Fibroblast of pulmonary artery (primary cell): ENCODE data around the gene PPP6C.

Experiments
- DNase-seq: peaks from one replicate; pipeline ENCODE4 v3.0.0-alpha.2; 2010; ENCODE audit warnings: low read depth
- H3K4me3 ChIP-seq: replicated peaks from 2 replicates; pipeline ENCODE4 v1.5.1; 2011; ENCODE audit warnings: low read depth, mild to moderate bottlenecking, control low read depth, low read length, moderate library complexity
- CTCF ChIP-seq: IDR thresholded peaks from 2 replicates; pipeline ENCODE4 v1.5.1; 2011; ENCODE audit warnings: mild to moderate bottlenecking, control low read depth, low read length, inconsistent platforms; ENCODE audit errors: missing control alignments

The PPP6C gene

GRCh38 chr9:125145425-125145824, 44.2 kb downstream of the PPP6C start:
- TF ChIP-seq CTCF = no peak
- H3K4me3 ChIP-seq = no peak overlapping the region
- no peak for DNase-seq

- TF ChIP-seq CTCF = peak; percentile 94
- H3K4me3 ChIP-seq = peak within 1 kb of the TSS; percentile 65
- peak; percentile 99 for DNase-seq
Observed at GRCh38 chr9:125143377-125144090, 46.1 kb downstream of the PPP6C start, which contains the start of gene SCAI. SCAI (minus strand) TSS chr9:125143528; CDS start chr9:125143437, 91 bp downstream.

GRCh38 chr9:125142560-125143376, 46.8 kb downstream of the PPP6C start:
- H3K4me3 ChIP-seq = peak overlapping the region; percentile 65
- TF ChIP-seq CTCF = no peak
- DNase-seq = no peak

- TF ChIP-seq CTCF = no peak
- no peak for DNase-seq
- no peak overlapping the region for H3K4me3 ChIP-seq
Observed at GRCh38 chr9:125141751-125142150, 47.9 kb downstream of the PPP6C start.

- DNase-seq = no peak
- H3K4me3 ChIP-seq = no peak overlapping the region
- no peak for TF ChIP-seq CTCF
Observed at GRCh38 chr9:125141251-125141650, 48.4 kb downstream of the PPP6C start.

GRCh38 chr9:125140576-125140975, 49.0 kb downstream of the PPP6C start:
- no peak for TF ChIP-seq CTCF
- no peak overlapping the region for H3K4me3 ChIP-seq
- no peak for DNase-seq
